Fibroblast of villous mesenchyme (primary cell): ENCODE measurements around the gene CEP97. TPM values are rescaled to one million over a fixed set of nuclear protein-coding genes. Genes with fewer than 3 reads are reported as not detected.
"Not testable (repeated sequence)": the region's sequence is repeated elsewhere in the genome, so short reads cannot be mapped to it uniquely, and the experiment has no call there.

Experiments used
- DNase-seq: peaks from one replicate; pipeline ENCODE4 v3.0.0-alpha.2; 2010; ENCODE audit warnings: low read depth
- H3K4me3 ChIP-seq: 2 replicates; pipeline ENCODE4 v1.5.1; 2011; ENCODE audit warnings: low read depth, mild to moderate bottlenecking, low read length
- total RNA-seq: library from RNA; depleted of rRNA; stranded (reverse); fragments of >200 nt; gene quantifications from 2 replicates; pipeline ENCODE4 v1.2.3, GENCODE V29; 2012
- TF ChIP-seq, protein P1 (sequence below): IDR thresholded peaks from 2 replicates; pipeline ENCODE4 v1.5.1; 2012; ENCODE audit warnings: low read depth, mild to moderate bottlenecking, low read length; ENCODE audit not compliant: insufficient read depth

The CEP97 gene
- total RNA-seq, 1 donor, result 24.6 TPM

- no peak for DNase-seq
- H3K4me3 ChIP-seq, result no peak overlapping the region
- TF ChIP-seq, protein P1, sequence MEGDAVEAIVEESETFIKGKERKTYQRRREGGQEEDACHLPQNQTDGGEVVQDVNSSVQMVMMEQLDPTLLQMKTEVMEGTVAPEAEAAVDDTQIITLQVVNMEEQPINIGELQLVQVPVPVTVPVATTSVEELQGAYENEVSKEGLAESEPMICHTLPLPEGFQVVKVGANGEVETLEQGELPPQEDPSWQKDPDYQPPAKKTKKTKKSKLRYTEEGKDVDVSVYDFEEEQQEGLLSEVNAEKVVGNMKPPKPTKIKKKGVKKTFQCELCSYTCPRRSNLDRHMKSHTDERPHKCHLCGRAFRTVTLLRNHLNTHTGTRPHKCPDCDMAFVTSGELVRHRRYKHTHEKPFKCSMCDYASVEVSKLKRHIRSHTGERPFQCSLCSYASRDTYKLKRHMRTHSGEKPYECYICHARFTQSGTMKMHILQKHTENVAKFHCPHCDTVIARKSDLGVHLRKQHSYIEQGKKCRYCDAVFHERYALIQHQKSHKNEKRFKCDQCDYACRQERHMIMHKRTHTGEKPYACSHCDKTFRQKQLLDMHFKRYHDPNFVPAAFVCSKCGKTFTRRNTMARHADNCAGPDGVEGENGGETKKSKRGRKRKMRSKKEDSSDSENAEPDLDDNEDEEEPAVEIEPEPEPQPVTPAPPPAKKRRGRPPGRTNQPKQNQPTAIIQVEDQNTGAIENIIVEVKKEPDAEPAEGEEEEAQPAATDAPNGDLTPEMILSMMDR, result no peak
Measured at GRCh38 chr3:101729586-101729985, 5.2 kb downstream of the CEP97 start.

DNA sequence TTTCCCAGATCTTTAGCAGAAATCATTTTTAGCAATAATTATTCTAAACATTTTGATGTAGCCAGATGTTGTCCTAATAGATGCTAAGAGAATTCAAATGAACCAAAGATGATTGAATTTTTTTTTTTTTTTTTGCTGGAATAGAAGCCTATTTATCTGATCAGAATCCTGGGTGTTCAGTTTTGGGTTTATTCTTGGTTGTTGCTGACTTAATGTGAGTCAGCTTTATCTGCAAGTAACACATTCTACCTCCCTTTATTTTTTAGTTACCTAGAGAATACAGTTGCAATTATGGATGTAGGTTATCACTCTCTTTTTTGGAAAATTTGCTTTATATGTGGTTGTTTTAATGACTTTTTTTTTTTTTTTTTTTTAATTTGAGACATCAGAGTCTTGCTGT, 6.4 kb downstream of the CEP97 start:
- no peak overlapping the region for H3K4me3 ChIP-seq
- TF ChIP-seq, protein P1, result no peak
- no peak for DNase-seq

- no peak for DNase-seq
- TF ChIP-seq, protein P1, result no peak
- H3K4me3 ChIP-seq, result no peak overlapping the region
Measured at GRCh38 chr3:101732240-101732641, 7.8 kb downstream of the CEP97 start.

DNA sequence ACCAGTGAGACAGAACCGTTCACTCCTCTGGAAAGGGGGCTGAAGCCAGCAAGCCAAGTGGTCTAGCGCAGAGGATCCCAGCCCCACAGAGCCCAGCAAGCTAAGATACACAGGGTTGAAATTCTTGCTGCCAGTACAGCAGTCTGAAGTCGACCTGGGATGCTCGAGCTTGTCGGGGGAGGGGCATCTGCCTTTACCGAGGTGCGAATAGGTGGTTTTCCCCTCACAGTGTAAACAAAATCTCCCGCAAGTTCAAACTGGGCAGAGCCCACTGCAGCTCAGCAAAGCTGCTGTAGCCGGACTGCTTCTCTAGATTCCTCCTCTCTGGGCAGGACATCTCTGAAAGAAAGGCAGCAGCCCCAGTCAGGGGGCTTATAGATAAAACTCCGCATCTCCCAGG, 11.4 kb downstream of the CEP97 start:
- no peak for DNase-seq
- TF ChIP-seq, protein P1, result no peak
- no peak overlapping the region for H3K4me3 ChIP-seq

- H3K4me3 ChIP-seq, DNase-seq: not testable (repeated sequence)
Measured at GRCh38 chr3:101741914-101742313, 17.5 kb downstream of the CEP97 start.

GRCh38 chr3:101744811-101745210, 20.4 kb downstream of the CEP97 start:
- no peak for DNase-seq
- no peak overlapping the region for H3K4me3 ChIP-seq
- TF ChIP-seq, protein P1, result no peak

GRCh38 chr3:101745934-101746333, 21.5 kb downstream of the CEP97 start:
- not testable (repeated sequence) for DNase-seq, H3K4me3 ChIP-seq

GRCh38 chr3:101753386-101754113, 29.1 kb downstream of the CEP97 start:
- not testable (repeated sequence) for H3K4me3 ChIP-seq, DNase-seq
